ENCODE data around the gene TP63.

GRCh38 chr3:189630767-189631372, 319 bp upstream of the TP63 start:
- no peak for TF ChIP-seq POLR2AphosphoS5 (IDR thresholded peaks at IDR 0.05; ENCODE audit: low read depth, low read length)
- peak; percentile 42 for TF ChIP-seq SPI1 (IDR thresholded peaks at IDR 0.05; ENCODE audit: low read depth, low read length)
- TF ChIP-seq POLR2A (IDR thresholded peaks at IDR 0.05; ENCODE audit: low read depth, low read length): no peak
- no peak for TF ChIP-seq POU2F2 (IDR thresholded peaks at IDR 0.05; ENCODE audit: low read depth, low read length)
- no peak for TF ChIP-seq TAF1 (IDR thresholded peaks at IDR 0.05; ENCODE audit: low read depth, low read length)

Measured in GM12891 (cell line).